CD4-positive, CD25-positive, alpha-beta regulatory T cell (primary cell): ENCODE results near the gene BRMS1. TPM values are rescaled to one million over a fixed set of nuclear protein-coding genes. Genes with fewer than 3 reads are reported as not detected.

Experiments
- ATAC-seq, 2 donors: fragments of 150-1000 bp; cut with Tn5 transposase; one replicate each; pipeline ENCODE4 v1.10.0; 2021; ENCODE audit warnings: low read depth in 2 of 2, moderate number of reproducible peaks in 2 of 2, moderate library complexity in 1 of 2
- DNase-seq, 3 donors: peaks; one replicate each; pipeline versions ENCODE4 v3.0.0 to v3.0.0-alpha.2; 2012 to 2022; ENCODE audit warnings: mixed read lengths in 1 of 3
- H3K27ac ChIP-seq: one replicate; pipeline ENCODE4 v1.7.0; 2013; ENCODE audit warnings: mild to moderate bottlenecking, low read length; ENCODE audit not compliant: insufficient read depth, poor library complexity, severe bottlenecking
- H3K27me3 ChIP-seq: one replicate; pipeline ENCODE4 v1.7.0; 2013; ENCODE audit warnings: low read length; ENCODE audit not compliant: control insufficient read depth, insufficient read depth
- H3K36me3 ChIP-seq: one replicate; pipeline ENCODE4 v1.7.0; 2013; ENCODE audit warnings: mild to moderate bottlenecking, low read length, moderate library complexity; ENCODE audit not compliant: control insufficient read depth, insufficient read depth
- H3K4me1 ChIP-seq: 2 replicates; pipeline ENCODE4 v1.7.0; 2013; ENCODE audit warnings: mild to moderate bottlenecking, low read length; ENCODE audit not compliant: insufficient read depth, control insufficient read depth, poor library complexity, severe bottlenecking
- H3K4me3 ChIP-seq: one replicate; pipeline ENCODE4 v1.7.0; 2013; ENCODE audit warnings: low read depth, mild to moderate bottlenecking, low read length, moderate library complexity
- H3K9me3 ChIP-seq, 2 experiments: 1 replicate in 1 of 2; 2 replicates in 1 of 2; pipeline ENCODE4 v1.7.0; 2013; ENCODE audit warnings: low read length in 2 of 2, mild to moderate bottlenecking in 1 of 2, moderate library complexity in 1 of 2; ENCODE audit not compliant: control insufficient read depth in 2 of 2
- H3K27ac Mint-ChIP-seq, 3 donors: one replicate each; pipeline ENCODE4 v1.8.0; 2020 to 2022; ENCODE audit warnings: mild to moderate bottlenecking in 3 of 3, mixed read lengths in 3 of 3, moderate library complexity in 2 of 3
- H3K27me3 Mint-ChIP-seq: one replicate; pipeline ENCODE4 v1.8.0; 2022; ENCODE audit warnings: mild to moderate bottlenecking, mixed read lengths
- H3K36me3 Mint-ChIP-seq: one replicate; pipeline ENCODE4 v1.8.0; 2020; ENCODE audit warnings: mixed read lengths
- H3K4me1 Mint-ChIP-seq, 4 donors: one replicate each; pipeline ENCODE4 v1.8.0; 2020 to 2022; ENCODE audit warnings: mixed read lengths in 4 of 4, mild to moderate bottlenecking in 1 of 4
- H3K4me3 Mint-ChIP-seq, 4 donors: one replicate each; pipeline ENCODE4 v1.8.0; 2020 to 2022; ENCODE audit warnings: mild to moderate bottlenecking in 4 of 4, mixed read lengths in 4 of 4, moderate library complexity in 3 of 4
- H3K9me3 Mint-ChIP-seq, 7 donors: one replicate each; pipeline ENCODE4 v1.8.0; 2020 to 2022; ENCODE audit warnings: mixed read lengths in 7 of 7, mild to moderate bottlenecking in 3 of 7, moderate library complexity in 2 of 7
- polyA plus RNA-seq, 4 donors: library from polyadenylated mRNA; unstranded; fragments of 300-500 nt; fragmentation: Illumina TruSeq; gene quantifications; one replicate each; pipeline ENCODE4 v1.2.3, GENCODE V29; 2021
- total RNA-seq: library from RNA; stranded (reverse); gene quantifications from one replicate; pipeline ENCODE4 v1.2.3, GENCODE V29; 2022

The BRMS1 gene
- total and polyA plus RNA-seq, 5 donors from 2014 or later = 53.4 to 90.4 (median 76.1) TPM

DNA sequence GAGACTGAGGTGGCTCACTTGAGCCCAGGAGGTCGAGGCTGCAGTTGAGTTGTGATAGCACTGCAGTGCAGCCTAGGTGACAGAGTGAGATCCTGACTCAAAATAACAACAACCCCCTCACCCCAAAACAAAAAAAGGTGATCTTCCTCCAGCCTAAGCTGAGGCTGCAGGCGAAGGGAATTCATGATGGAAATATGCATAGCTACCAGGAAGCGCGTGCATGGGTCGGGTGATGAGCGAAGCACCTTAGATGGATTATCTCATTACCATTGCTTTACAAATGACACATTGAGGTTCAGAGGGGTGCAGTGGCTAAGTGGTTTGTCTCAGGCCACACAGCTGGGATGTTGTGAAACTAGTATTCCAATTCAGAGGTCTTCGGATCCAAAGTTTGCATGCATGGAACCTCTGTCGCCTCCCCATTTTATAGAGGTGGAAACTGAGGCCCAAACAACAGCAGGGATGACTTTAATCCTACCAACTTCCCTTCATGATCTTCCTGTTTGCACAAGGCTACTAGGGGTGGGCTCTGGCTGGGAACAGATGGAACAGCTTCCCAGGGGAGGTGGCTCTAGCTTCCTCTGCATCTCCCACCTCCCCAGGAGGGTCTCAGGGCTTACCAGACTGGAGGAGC is 22.1 kb upstream of the BRMS1 start:
- H3K27ac ChIP-seq = no peak overlapping the region
- no peak overlapping the region for H3K27ac Mint-ChIP-seq
- no peak for DNase-seq
- no peaks in the 10 kb centered on the region for H3K36me3 ChIP-seq
- H3K4me3 Mint-ChIP-seq = peak overlapping the region in 1 of 4 donors; percentile 29
- H3K9me3 Mint-ChIP-seq = no peaks in the 10 kb centered on the region
- H3K9me3 ChIP-seq = no peaks in the 10 kb centered on the region
- H3K36me3 Mint-ChIP-seq = no peaks in the 10 kb centered on the region
- H3K27me3 ChIP-seq = no peaks in the 10 kb centered on the region
- peaks cover 13% of the 10 kb centered on the region for H3K4me1 ChIP-seq
- H3K27me3 Mint-ChIP-seq = no peaks in the 10 kb centered on the region
- no peak for ATAC-seq
- peaks cover 0 to 12% (median 6%) of the 10 kb centered on the region in 4 donors for H3K4me1 Mint-ChIP-seq
- H3K4me3 ChIP-seq = no peak overlapping the region

DNA sequence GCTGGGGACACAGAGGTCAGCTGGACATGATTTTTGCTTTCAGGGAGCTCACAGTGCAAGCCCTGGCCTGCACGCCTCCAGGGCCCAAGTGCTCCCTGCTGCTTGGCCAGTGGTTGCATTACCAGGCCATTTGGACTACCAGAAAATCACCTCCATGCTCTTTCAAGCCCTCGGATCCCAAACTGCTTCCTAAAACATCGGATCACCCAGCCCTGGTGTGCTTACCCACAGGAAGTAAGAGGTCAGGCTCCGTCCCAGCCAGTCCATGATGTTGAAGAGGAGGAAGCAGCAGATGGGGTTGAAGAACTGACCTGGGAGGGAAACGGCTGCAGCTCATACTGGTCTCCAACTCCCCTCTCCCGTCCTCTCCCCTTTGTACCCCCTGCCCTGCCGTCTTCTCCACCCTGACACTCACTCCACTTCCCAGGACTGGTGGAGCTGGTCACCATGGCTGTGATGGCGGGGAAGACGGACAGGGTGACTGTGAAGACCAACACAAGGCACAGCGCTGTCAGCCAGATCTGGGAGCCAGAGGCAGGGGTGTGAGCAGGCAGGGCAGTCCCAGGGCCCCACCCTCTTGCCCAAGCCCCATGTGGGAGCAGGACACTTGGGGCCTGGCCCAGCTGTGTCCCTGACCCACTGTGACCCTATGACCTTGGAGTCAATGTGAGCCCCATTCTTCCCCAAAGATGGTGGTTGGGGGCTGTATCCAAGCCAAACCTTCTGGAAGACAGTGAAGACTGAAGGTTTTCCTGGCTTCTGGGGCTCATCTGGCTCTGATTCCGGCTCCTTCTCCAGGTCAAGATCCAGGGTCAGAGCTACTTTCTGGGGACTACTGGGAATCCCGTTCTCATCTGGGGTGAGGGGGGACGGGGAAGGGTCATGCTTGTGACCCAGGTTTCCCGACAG is 21.1 kb upstream of the BRMS1 start:
- no peaks in the 10 kb centered on the region for H3K27me3 ChIP-seq
- no peaks in the 10 kb centered on the region for H3K27me3 Mint-ChIP-seq
- no peaks in the 10 kb centered on the region for H3K9me3 ChIP-seq
- H3K27ac Mint-ChIP-seq = no peak overlapping the region
- no peak for ATAC-seq
- peaks cover 0 to 11% (median 6%) of the 10 kb centered on the region in 4 donors for H3K4me1 Mint-ChIP-seq
- no peaks in the 10 kb centered on the region for H3K9me3 Mint-ChIP-seq
- no peaks in the 10 kb centered on the region for H3K36me3 ChIP-seq
- peak overlapping the region in 1 of 4 donors; percentile 29 for H3K4me3 Mint-ChIP-seq
- no peak for DNase-seq
- H3K4me3 ChIP-seq = no peak overlapping the region
- H3K4me1 ChIP-seq = peaks cover 3% of the 10 kb centered on the region
- H3K27ac ChIP-seq = no peak overlapping the region
- H3K36me3 Mint-ChIP-seq = no peaks in the 10 kb centered on the region

GRCh38 chr11:66365166-66365565 is 20.3 kb upstream of the BRMS1 start:
- H3K27ac Mint-ChIP-seq = no peak overlapping the region
- Histone ChIP-seq H3K4me3 (no peak overlapping the region), H3K4me1 (no peaks in the 10 kb centered on the region), H3K27me3 (no peaks in the 10 kb centered on the region), H3K27ac (no peak overlapping the region), H3K9me3 (no peaks in the 10 kb centered on the region), H3K36me3 (no peaks in the 10 kb centered on the region)
- no peaks in the 10 kb centered on the region for H3K9me3 Mint-ChIP-seq
- H3K36me3 Mint-ChIP-seq = no peaks in the 10 kb centered on the region
- ATAC-seq = no peak
- no peak for DNase-seq
- no peaks in the 10 kb centered on the region for H3K27me3 Mint-ChIP-seq
- no peak overlapping the region for H3K4me3 Mint-ChIP-seq
- peaks cover 0 to 7% (median 6%) of the 10 kb centered on the region in 4 donors for H3K4me1 Mint-ChIP-seq

GRCh38 chr11:66363805-66364535 is 19.1 kb upstream of the BRMS1 start:
- Histone ChIP-seq H3K9me3 (no peaks in the 10 kb centered on the region), H3K4me3 (no peak overlapping the region), H3K27ac (no peak overlapping the region), H3K27me3 (no peaks in the 10 kb centered on the region), H3K4me1 (no peaks in the 10 kb centered on the region), H3K36me3 (no peaks in the 10 kb centered on the region)
- ATAC-seq (peak in 1 of 2 donors; percentile 33), DNase-seq (peak; percentile 41 to 60 (median 49))
- no peaks in the 10 kb centered on the region for H3K36me3 Mint-ChIP-seq
- no peak overlapping the region for H3K27ac Mint-ChIP-seq
- H3K4me3 Mint-ChIP-seq = no peak overlapping the region
- H3K27me3 Mint-ChIP-seq = no peaks in the 10 kb centered on the region
- H3K9me3 Mint-ChIP-seq = no peaks in the 10 kb centered on the region
- H3K4me1 Mint-ChIP-seq = no peaks in the 10 kb centered on the region

- no peak overlapping the region for H3K4me3 ChIP-seq
- ATAC-seq (no peak), DNase-seq (no peak)
- no peak overlapping the region for H3K27ac ChIP-seq
- H3K27ac Mint-ChIP-seq = no peak overlapping the region
- H3K4me1 Mint-ChIP-seq = no peaks in the 10 kb centered on the region
- H3K9me3 Mint-ChIP-seq = no peaks in the 10 kb centered on the region
- H3K36me3 Mint-ChIP-seq = peaks cover 3% of the 10 kb centered on the region
- H3K4me3 Mint-ChIP-seq = no peak overlapping the region
- no peaks in the 10 kb centered on the region for H3K36me3 ChIP-seq
- H3K4me1 ChIP-seq = no peaks in the 10 kb centered on the region
- H3K9me3 ChIP-seq = no peaks in the 10 kb centered on the region
- no peaks in the 10 kb centered on the region for H3K27me3 ChIP-seq
- no peaks in the 10 kb centered on the region for H3K27me3 Mint-ChIP-seq
These were observed 18.3 kb upstream of the BRMS1 start for GRCh38 chr11:66363187-66363601.

DNA sequence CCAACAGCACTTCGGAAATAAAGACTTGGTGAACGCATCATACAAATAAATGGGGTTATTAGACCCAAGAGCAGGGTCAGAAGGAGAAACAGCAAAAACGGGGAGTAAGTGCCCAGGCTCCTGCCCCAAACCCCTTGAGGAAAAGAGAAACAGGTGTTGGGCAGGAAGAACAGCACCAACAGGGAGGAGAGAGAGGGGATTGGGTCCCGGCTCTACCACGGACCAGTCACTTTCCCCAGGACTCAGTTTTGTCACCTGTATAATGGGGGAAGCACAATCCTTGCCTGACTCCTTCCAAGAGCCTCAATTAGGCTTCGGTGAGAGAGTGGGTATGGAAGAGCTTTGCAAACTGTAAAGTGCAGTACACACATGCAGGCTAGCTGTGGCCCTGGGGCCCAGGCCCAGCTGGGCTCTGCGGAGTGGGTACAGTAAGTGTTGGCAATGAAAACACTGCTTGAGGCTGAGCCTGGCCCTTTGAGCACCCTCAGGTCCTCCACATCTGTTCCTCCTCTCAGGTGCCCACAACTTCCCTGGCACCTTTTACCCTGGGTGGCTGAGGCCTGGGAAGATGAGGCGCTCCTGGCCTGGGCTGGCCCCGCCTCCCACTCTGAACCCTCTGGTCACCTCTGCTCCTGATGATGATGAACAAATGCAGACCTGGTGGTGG is 17.7 kb upstream of the BRMS1 start:
- no peaks in the 10 kb centered on the region for H3K9me3 ChIP-seq
- no peaks in the 10 kb centered on the region for H3K9me3 Mint-ChIP-seq
- H3K4me1 Mint-ChIP-seq = no peaks in the 10 kb centered on the region
- H3K27me3 ChIP-seq = no peaks in the 10 kb centered on the region
- H3K4me1 ChIP-seq = no peaks in the 10 kb centered on the region
- H3K36me3 Mint-ChIP-seq = peaks cover 3% of the 10 kb centered on the region
- no peaks in the 10 kb centered on the region for H3K36me3 ChIP-seq
- H3K4me3 Mint-ChIP-seq = no peak overlapping the region
- no peak for DNase-seq
- peak overlapping the region in 1 of 3 donors; percentile 58 for H3K27ac Mint-ChIP-seq
- no peak overlapping the region for H3K4me3 ChIP-seq
- ATAC-seq = no peak
- H3K27ac ChIP-seq = no peak overlapping the region
- no peaks in the 10 kb centered on the region for H3K27me3 Mint-ChIP-seq

- no peaks in the 10 kb centered on the region for H3K9me3 Mint-ChIP-seq
- DNase-seq = no peak
These were observed 16.6 kb upstream of the BRMS1 start for GRCh38 chr11:66361502-66361941.

More at GRCh38 chr11:66361502-66361941, 16.6 kb upstream of the BRMS1 start:
- H3K36me3 ChIP-seq = no peaks in the 10 kb centered on the region
- H3K4me1 ChIP-seq = no peaks in the 10 kb centered on the region
- no peak overlapping the region for H3K4me3 ChIP-seq
- H3K4me3 Mint-ChIP-seq = no peak overlapping the region
- peaks cover 3% of the 10 kb centered on the region for H3K36me3 Mint-ChIP-seq
- no peak for ATAC-seq
- H3K27me3 Mint-ChIP-seq = no peaks in the 10 kb centered on the region
- no peaks in the 10 kb centered on the region for H3K27me3 ChIP-seq
- H3K27ac Mint-ChIP-seq = no peak overlapping the region
- H3K9me3 ChIP-seq = no peaks in the 10 kb centered on the region
- H3K27ac ChIP-seq = no peak overlapping the region
- H3K4me1 Mint-ChIP-seq = no peaks in the 10 kb centered on the region
